Stimulated activated naive CD8-positive, alpha-beta T cell treated with anti-CD3 and anti-CD28 coated beads, Interleukin-15, Interleukin-2, amounts not matched to agents 100 U/mL and 50 U/mL, for 24 hours (primary cell): ENCODE measurements around the gene SKAP1.
"Not testable (repeated sequence)": the region's sequence is repeated elsewhere in the genome, so short reads cannot be mapped to it uniquely, and the experiment has no call there.

ENCODE experiments used
- ATAC-seq: fragments of 150-1000 bp; cut with Tn5 transposase; one replicate; pipeline ENCODE4 v1.10.0; 2021
- DNase-seq: peaks from one replicate; pipeline ENCODE4 v3.0.0; 2021

Gene SKAP1

GRCh38 chr17:48209973-48210372 is 220.0 kb downstream of the SKAP1 start:
- DNase-seq (no peak), ATAC-seq (no peak)

GRCh38 chr17:48207776-48208544 is 222.1 kb downstream of the SKAP1 start:
- ATAC-seq (no peak), DNase-seq (no peak)

DNA sequence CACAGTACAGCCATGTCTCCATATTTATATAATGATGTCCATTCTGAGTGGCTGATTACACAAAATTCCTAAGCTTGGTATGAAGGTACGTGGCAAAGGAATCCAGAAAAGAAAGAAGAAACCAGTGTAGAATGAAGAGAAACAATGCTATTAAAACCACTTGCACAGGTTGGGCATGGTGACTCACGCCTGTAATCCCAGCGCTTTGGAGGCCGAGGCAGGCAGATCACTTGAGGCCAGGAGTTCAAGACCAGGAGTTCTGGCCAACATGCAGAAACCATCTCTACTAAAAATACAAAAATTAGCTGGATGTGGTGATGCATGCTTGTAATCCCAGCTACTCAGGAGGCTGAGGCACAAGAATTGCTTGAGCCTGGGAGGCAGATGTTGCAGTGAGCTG is 223.0 kb downstream of the SKAP1 start:
- not testable (repeated sequence) for DNase-seq, ATAC-seq

- DNase-seq (no peak), ATAC-seq (no peak)
Observed at GRCh38 chr17:48202959-48203358, 227.1 kb downstream of the SKAP1 start.

DNA sequence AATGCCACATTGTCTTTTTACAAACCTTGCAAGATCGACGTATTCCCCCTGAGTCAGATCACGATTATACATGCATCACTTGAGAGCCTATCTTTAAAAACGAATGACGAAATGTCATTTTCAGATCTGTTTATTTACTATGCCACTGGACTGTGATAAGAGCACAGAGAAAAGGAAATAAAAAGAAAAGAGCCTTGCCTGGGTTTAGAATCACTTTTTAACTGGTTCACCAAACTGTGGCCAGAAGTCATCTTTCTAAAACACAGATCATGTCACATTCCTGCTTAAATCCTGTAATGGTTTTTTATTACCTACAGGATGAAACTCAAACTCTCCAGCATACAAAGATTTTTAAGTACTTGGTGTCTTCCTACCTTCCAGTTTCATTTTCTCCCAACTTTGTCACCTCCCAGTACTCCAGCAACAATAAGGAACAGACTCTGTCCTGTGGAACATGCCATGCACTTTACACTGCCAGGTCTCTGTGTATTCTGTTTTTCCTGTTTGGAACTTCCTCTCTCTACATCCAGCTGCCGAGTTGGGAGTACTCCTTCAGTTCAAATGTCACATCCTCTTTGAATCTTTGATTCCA is 231.0 kb downstream of the SKAP1 start:
- DNase-seq = no peak
- no peak for ATAC-seq

- DNase-seq (no peak), ATAC-seq (no peak)
Observed at GRCh38 chr17:48195910-48196309, 234.1 kb downstream of the SKAP1 start.

DNA sequence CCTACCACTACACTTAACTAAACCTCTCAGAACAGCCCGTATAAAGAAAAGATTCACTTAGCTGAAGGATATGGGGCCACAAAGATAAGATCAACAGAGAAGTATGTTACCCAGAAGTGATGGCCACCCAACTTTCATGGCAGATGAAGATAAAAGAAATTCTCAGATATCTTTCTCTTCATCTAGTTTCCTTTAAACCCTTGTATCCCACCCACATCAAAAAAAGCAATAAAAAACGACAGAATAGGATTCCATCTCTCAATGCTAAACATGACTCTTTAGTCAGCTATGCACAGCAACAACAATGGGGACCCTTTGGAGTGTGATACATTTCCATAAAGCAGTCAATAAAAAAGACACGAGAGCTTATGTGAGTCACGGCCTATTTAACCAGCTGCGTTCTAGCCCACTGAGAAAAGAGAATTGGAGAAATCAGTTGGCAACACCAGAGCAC is 235.9 kb downstream of the SKAP1 start:
- DNase-seq (no peak), ATAC-seq (peak; percentile 65)

- ATAC-seq (no peak), DNase-seq (no peak)
Observed at GRCh38 chr17:48192321-48192731, 237.7 kb downstream of the SKAP1 start.

DNA sequence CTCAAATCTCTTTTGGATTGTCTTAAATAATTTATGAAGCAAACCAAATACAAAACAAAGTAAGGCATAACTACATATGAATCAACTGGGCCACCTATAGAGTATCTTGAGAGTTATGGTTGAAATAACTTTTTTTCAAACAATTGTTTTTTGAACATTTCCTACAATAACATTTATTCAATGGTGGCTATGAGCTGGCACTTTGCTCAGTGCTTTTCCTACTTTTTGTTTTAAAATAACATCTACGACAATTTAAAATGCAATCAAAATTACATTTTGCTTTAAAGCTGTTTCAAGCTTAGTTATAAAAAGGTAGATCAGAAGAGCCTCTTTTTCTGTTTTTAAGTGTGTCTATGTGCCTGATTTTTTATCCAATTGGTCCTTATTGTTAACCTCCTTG is 238.7 kb downstream of the SKAP1 start:
- no peak for ATAC-seq
- DNase-seq = no peak

DNA sequence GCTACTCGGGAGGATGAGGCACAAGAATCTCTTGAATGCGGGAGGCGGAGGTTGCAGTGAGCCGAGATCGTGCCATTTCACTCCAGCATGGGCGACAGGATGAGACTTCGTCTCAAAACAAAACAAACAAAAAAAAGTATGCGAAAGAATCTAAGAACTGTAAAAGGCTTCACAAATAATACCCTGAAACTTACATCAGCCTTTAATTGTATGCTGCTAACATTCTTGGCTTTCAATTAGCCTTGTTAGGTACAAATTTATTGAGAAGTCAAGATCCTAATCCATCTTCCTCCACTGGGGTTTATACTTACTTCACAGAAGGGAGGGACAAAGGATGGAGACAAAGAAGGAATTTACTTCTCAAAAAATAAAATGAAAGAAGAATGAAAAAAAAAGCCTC is 239.1 kb downstream of the SKAP1 start:
- ATAC-seq = no peak
- no peak for DNase-seq

DNA sequence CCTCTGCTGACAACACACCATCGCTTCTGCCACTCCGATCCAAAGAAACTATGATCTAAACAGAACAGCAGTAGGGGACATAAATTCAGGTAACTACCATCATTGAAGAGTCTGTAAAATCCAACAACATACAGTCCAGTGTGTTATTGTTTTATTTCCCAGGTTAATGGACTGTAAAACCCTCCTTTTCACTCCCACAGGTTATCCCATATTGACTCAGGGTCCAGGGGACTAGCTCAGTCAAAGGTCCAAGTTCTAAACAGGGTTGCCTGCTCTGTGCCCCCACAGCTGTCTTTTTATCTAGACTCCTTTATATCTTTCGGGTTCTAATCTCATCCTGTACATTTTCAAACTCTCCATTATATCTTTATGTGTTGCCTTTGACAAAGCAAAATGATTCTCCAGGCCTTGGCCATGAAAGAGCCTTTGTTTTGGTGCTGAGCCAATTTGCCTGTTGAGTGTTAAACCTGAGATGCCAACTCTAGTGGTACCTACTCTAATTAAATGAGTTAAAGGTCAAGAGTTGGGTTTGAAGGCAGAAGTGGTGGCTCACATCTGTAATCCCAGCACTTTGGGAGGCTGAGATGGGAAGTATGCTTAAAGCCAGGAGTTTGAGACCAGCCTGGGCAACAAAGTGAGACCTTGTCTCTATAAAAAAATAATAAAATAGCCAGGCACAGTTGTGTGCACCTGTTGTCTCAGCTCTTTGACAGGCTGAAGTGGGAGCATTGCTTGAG is 242.0 kb downstream of the SKAP1 start:
- DNase-seq = no peak
- ATAC-seq = no peak

DNA sequence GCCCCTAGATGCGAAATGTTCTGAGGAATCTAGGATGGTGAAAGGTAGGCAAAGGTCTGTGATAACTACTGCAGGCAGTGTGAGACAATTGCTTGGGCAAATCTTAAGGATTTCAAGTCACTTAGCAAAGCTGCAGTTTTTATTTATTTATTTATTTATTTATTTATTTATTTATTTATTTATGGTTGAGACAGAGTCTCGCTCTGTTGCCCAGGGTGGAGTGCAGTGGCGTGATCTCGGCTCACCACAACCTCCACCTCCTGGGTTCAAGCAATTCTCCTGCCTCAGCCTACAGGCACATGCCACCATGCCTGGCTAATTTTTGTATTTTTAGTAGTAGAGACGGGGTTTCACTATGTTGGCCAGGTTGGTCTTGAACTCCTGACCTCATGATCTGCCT is 243.7 kb downstream of the SKAP1 start:
- not testable (repeated sequence) for ATAC-seq, DNase-seq

- no peak for DNase-seq
- ATAC-seq = no peak
Observed at GRCh38 chr17:48184721-48185120, 245.3 kb downstream of the SKAP1 start.

- ATAC-seq = no peak
- no peak for DNase-seq
Observed at GRCh38 chr17:48181653-48182052, 248.4 kb downstream of the SKAP1 start.

GRCh38 chr17:48180842-48181629 is 249.0 kb downstream of the SKAP1 start:
- no peak for ATAC-seq
- no peak for DNase-seq

DNA sequence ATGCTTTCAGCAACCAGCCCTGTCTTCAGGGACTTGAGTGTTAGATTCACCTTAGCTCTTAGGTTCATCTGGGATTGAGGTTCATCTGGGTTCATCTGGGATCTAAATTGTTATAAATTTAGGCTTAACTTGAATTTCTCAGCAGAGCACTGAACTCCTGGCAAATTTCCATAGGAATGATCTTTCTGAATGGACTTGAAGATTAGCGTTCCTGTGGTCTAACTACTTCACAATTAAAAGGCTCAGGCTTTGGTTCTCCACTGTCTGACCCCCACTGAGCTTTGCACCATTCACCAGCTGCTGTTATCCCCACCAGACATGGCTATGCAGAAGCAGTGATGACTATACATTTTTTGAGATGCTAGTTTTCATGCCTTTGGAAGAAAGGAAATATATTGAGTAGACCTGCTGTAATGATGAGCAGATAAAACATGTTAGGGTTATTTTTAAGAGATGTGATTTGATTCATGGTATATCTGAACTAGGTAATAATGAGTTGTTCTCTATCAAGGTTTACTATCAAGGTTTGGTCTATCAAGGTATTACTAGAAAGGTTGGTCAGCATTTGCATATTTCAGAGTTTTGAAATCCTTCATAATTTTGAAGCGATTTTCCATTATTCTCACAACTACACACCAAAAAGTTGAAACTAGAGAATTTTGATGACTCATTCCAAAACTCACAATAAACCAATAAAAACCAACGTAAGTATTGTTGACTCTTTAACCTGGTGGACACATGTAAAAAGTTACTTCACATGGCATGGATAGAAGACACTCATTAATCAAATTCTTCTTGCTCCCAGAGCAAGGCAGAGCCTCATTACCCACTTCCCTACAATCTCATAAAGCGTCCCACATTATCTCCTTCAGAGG is 250.7 kb downstream of the SKAP1 start:
- ATAC-seq (no peak), DNase-seq (no peak)

DNA sequence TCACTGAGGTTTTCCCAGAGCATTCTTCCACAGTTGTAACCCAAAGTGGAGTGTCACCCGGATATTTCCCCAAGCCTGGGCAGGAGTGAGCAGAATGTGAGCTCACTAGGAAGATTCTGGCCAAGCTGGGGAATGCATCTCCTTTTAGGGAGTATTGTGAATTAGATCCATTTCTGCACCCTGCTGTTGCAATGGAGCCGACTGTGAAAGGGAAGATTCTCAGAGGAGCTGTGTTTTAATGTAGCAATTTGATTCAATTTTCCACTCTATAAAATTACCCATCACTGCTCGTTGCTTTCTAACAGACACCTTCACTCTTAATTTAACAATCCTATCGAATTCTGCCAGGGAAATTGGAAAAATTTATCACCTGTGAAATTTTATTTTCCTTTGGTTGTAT is 251.7 kb downstream of the SKAP1 start:
- ATAC-seq = no peak
- DNase-seq = no peak

- ATAC-seq (no peak), DNase-seq (no peak)
Observed at GRCh38 chr17:48177816-48178215, 252.2 kb downstream of the SKAP1 start.

DNA sequence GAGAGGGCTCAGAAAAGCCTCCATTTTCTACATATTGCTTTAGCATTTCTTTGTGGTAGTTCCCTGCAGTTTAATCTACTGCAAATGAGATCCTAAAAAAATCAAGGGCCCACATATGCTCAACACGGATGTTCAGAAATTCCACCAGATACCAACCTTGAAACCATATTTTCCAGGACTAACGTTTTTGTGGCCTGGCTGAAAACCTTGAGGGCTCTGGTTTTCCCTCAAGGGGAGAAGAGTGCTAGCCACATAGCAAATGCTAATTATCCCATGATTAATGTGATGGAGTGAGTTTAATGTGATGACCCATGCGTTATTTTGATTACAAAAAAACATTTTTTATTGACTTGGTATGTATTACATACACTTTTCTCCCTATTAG is 253.6 kb downstream of the SKAP1 start:
- ATAC-seq (no peak), DNase-seq (no peak)

GRCh38 chr17:48175692-48176470 is 254.1 kb downstream of the SKAP1 start:
- no peak for ATAC-seq

More at GRCh38 chr17:48175692-48176470, 254.1 kb downstream of the SKAP1 start:
- DNase-seq = no peak
